ENCODE results near the gene SRGAP2.
A peak's percentile ranks its signal among the peaks of the same experiment; 100 is the strongest.
"Not testable (repeated sequence)": the region's sequence is repeated elsewhere in the genome, so short reads cannot be mapped to it uniquely, and the experiment has no call there.

Gene SRGAP2

GRCh38 chr1:206203364-206204158, at the start of gene SRGAP2:
TSS of gene SRGAP2 (plus strand) at chr1:206203541. CDS start at chr1:206205971, 2,430 bp downstream.
- DNase-seq (ENCODE audit: low spot score): peak; percentile 19

- DNase-seq (ENCODE audit: low spot score): not testable (repeated sequence)
Measured at GRCh38 chr1:206167350-206168029, 35.9 kb upstream of the SRGAP2 start.

GRCh38 chr1:206169794-206170193, 33.5 kb upstream of the SRGAP2 start:
- DNase-seq (ENCODE audit: low spot score): not testable (repeated sequence)

- not testable (repeated sequence) for DNase-seq (ENCODE audit: low spot score)
Measured at GRCh38 chr1:206173110-206173719, 30.1 kb upstream of the SRGAP2 start.

GRCh38 chr1:206174182-206174868, 29.0 kb upstream of the SRGAP2 start:
- DNase-seq (ENCODE audit: low spot score): not testable (repeated sequence)

- not testable (repeated sequence) for DNase-seq (ENCODE audit: low spot score)
Measured at GRCh38 chr1:206175459-206176113, 27.8 kb upstream of the SRGAP2 start.

GRCh38 chr1:206176114-206176502, 27.2 kb upstream of the SRGAP2 start:
- DNase-seq (ENCODE audit: low spot score): not testable (repeated sequence)

GRCh38 chr1:206178061-206178989, 25.0 kb upstream of the SRGAP2 start:
- DNase-seq (ENCODE audit: low spot score): not testable (repeated sequence)

- not testable (repeated sequence) for DNase-seq (ENCODE audit: low spot score)
Measured at GRCh38 chr1:206179666-206180065, 23.7 kb upstream of the SRGAP2 start.

- not testable (repeated sequence) for DNase-seq (ENCODE audit: low spot score)
Measured at GRCh38 chr1:206182368-206183317, 20.7 kb upstream of the SRGAP2 start.

- DNase-seq (ENCODE audit: low spot score): not testable (repeated sequence)
Measured at GRCh38 chr1:206183788-206184187, 19.6 kb upstream of the SRGAP2 start.

- not testable (repeated sequence) for DNase-seq (ENCODE audit: low spot score)
Measured at GRCh38 chr1:206185778-206186177, 17.6 kb upstream of the SRGAP2 start.

GRCh38 chr1:206186826-206187225, 16.5 kb upstream of the SRGAP2 start:
- not testable (repeated sequence) for DNase-seq (ENCODE audit: low spot score)

- DNase-seq (ENCODE audit: low spot score): not testable (repeated sequence)
Measured at GRCh38 chr1:206195182-206195581, 8.2 kb upstream of the SRGAP2 start.

- not testable (repeated sequence) for DNase-seq (ENCODE audit: low spot score)
Measured at GRCh38 chr1:206196748-206197424, 6.5 kb upstream of the SRGAP2 start.

- peak; percentile 99 for DNase-seq (ENCODE audit: low spot score)
Measured at GRCh38 chr1:206202789-206203363, 465 bp upstream of the SRGAP2 start, which contains the start of gene FAM72A. TSS of gene FAM72A (minus strand) at chr1:206202839. CDS start at chr1:206202025, 814 bp downstream.

- DNase-seq (ENCODE audit: low spot score): not testable (repeated sequence)
Measured at GRCh38 chr1:206204159-206204511, 794 bp downstream of the SRGAP2 start.

GRCh38 chr1:206204871-206205270, 1.5 kb downstream of the SRGAP2 start:
- DNase-seq (ENCODE audit: low spot score): not testable (repeated sequence)

Measured in CD4-positive, alpha-beta T cell treated with Interleukin-6 at 100 ng/mL for 8 hours (primary cell).